Measurements from ENCODE around the gene PAPLN. TPM values are rescaled to one million over a fixed set of nuclear protein-coding genes. Genes with fewer than 3 reads are reported as not detected.

PAPLN gene
- total and polyA plus RNA-seq, 2 donors from 2014 or later: 19.1 to 132 TPM

- DNase-seq: no peak
- TF ChIP-seq CTCF (IDR thresholded peaks at IDR 0.05; ENCODE audit: borderline replicate concordance, extremely low read depth, insufficient read depth): no peak
- intact Hi-C loops (cut with DNase I): no loop called here
- no peak for FAIRE-seq
- Histone ChIP-seq H3K4me1 (ENCODE audit: control insufficient read depth in 2 of 3, insufficient read depth in 2 of 3, low read depth in 1 of 3, low read length in 3 of 3) (no peaks in the 10 kb centered on the region), H3K27me3 (ENCODE audit: control insufficient read depth, insufficient read depth, low read length) (no peaks in the 10 kb centered on the region), H3K4me3 (ENCODE audit: low read length in 3 of 3) (no peak overlapping the region), H3K36me3 (ENCODE audit: control insufficient read depth in 2 of 3, insufficient read depth in 3 of 3, low read length in 3 of 3) (peaks cover 2 to 20% (median 5%) of the 10 kb centered on the region in 3 donors), H3K9ac (ENCODE audit: low read length in 3 of 3) (no peak overlapping the region), H3K27ac (ENCODE audit: low read depth in 2 of 2, low read length in 2 of 2) (no peak overlapping the region), H3K9me3 (ENCODE audit: control insufficient read depth in 2 of 3, insufficient read depth in 1 of 3, low read length in 3 of 3) (no peaks in the 10 kb centered on the region)
These were observed 56.8 kb downstream of the PAPLN start for GRCh38 chr14:73293782-73294781.

GRCh38 chr14:73295198-73295796 is 58.0 kb downstream of the PAPLN start:
- Histone ChIP-seq H3K4me1 (ENCODE audit: control insufficient read depth in 2 of 3, insufficient read depth in 2 of 3, low read depth in 1 of 3, low read length in 3 of 3) (no peaks in the 10 kb centered on the region), H3K36me3 (ENCODE audit: control insufficient read depth in 2 of 3, insufficient read depth in 3 of 3, low read length in 3 of 3) (peaks cover 2 to 18% (median 5%) of the 10 kb centered on the region in 3 donors), H3K9ac (ENCODE audit: low read length in 3 of 3) (no peak overlapping the region), H3K4me3 (ENCODE audit: low read length in 3 of 3) (no peak overlapping the region), H3K27me3 (ENCODE audit: control insufficient read depth, insufficient read depth, low read length) (no peaks in the 10 kb centered on the region), H3K27ac (ENCODE audit: low read depth in 2 of 2, low read length in 2 of 2) (no peak overlapping the region), H3K9me3 (ENCODE audit: control insufficient read depth in 2 of 3, insufficient read depth in 1 of 3, low read length in 3 of 3) (no peaks in the 10 kb centered on the region)
- FAIRE-seq (peak; percentile 56), DNase-seq (peak in 2 of 5 donors; percentile 57 to 67)
- TF ChIP-seq CTCF (IDR thresholded peaks at IDR 0.05; ENCODE audit: borderline replicate concordance, extremely low read depth, insufficient read depth): peak; percentile 69
- intact Hi-C loops (cut with DNase I): no loop called here

GRCh38 chr14:73305499-73305898 is 68.2 kb downstream of the PAPLN start:
- no peaks in the 10 kb centered on the region for H3K4me1 ChIP-seq (ENCODE audit: control insufficient read depth in 2 of 3, insufficient read depth in 2 of 3, low read depth in 1 of 3, low read length in 3 of 3)
- H3K9me3 ChIP-seq (ENCODE audit: control insufficient read depth in 2 of 3, insufficient read depth in 1 of 3, low read length in 3 of 3): no peaks in the 10 kb centered on the region
- intact Hi-C loops (cut with DNase I): loop anchor here (10.0 kb wide), 1 partner anchor 159 kb away; no protein-coding TSS in a partner anchor
- no peak for TF ChIP-seq CTCF (IDR thresholded peaks at IDR 0.05; ENCODE audit: borderline replicate concordance, extremely low read depth, insufficient read depth)
- no peak overlapping the region for H3K9ac ChIP-seq (ENCODE audit: low read length in 3 of 3)
- H3K27ac ChIP-seq (ENCODE audit: low read depth in 2 of 2, low read length in 2 of 2): no peak overlapping the region
- no peaks in the 10 kb centered on the region for H3K27me3 ChIP-seq (ENCODE audit: control insufficient read depth, insufficient read depth, low read length)
- no peak overlapping the region for H3K4me3 ChIP-seq (ENCODE audit: low read length in 3 of 3)
- no peaks in the 10 kb centered on the region for H3K36me3 ChIP-seq (ENCODE audit: control insufficient read depth in 2 of 3, insufficient read depth in 3 of 3, low read length in 3 of 3)
- DNase-seq (no peak), FAIRE-seq (no peak)

All from kidney (tissue), 14 donors.